ENCODE data around the gene ALKBH7. TPM values are rescaled to one million over a fixed set of nuclear protein-coding genes. Genes with fewer than 3 reads are reported as not detected.
"Not testable (repeated sequence)": the region's sequence is repeated elsewhere in the genome, so short reads cannot be mapped to it uniquely, and the experiment has no call there.

The ALKBH7 gene, protein sequence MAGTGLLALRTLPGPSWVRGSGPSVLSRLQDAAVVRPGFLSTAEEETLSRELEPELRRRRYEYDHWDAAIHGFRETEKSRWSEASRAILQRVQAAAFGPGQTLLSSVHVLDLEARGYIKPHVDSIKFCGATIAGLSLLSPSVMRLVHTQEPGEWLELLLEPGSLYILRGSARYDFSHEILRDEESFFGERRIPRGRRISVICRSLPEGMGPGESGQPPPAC
- total RNA-seq (2014; rRNA removed; shearing (Covaris generic)), result 52.4 and 61.2 TPM in 2 replicates

DNA sequence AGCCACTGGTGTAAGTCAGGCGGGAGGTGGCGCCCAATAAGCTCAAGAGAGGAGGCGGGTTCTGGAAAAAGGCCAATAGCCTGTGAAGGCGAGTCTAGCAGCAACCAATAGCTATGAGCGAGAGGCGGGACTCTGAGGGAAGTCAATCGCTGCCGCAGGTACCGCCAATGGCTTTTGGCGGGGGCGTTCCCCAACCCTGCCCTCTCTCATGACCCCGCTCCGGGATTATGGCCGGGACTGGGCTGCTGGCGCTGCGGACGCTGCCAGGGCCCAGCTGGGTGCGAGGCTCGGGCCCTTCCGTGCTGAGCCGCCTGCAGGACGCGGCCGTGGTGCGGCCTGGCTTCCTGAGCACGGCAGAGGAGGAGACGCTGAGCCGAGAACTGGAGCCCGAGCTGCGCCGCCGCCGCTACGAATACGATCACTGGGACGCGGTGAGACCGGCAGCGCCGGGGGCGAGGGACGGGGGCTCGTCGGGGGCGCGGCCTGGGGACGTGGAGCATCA is at the start of gene ALKBH7:
ALKBH7 (plus strand) TSS at position 201 of the 502 bp plus-strand sequence; CDS start at position 228, 27 bp downstream.
- peak; percentile 98 for DNase-seq (ENCODE audit: low spot score)

- no peak for DNase-seq (ENCODE audit: low spot score)
Measured at GRCh38 chr19:6324757-6325156, 47.8 kb upstream of the ALKBH7 start.

- DNase-seq (ENCODE audit: low spot score), result no peak
Measured at GRCh38 chr19:6325614-6326013, 47.0 kb upstream of the ALKBH7 start.

DNA sequence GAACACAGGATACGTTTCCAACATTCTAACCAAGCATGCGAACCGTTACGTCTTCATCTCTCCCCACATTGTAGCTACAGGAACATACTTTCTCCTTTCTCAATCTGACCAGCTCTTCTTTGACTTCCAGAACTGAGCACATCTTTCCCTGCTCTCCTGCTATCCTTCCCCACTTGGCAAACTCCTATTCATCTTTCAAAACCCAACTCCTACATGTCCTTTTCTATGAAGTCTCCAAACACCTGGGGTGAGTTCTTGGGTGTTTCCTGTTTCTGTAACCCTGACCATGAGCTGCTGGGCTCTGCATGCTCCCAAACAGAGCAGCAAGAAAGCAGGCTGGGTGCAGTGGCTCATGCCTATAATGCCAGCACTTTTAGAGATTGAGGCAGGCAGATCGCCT is 45.8 kb upstream of the ALKBH7 start:
- no peak for DNase-seq (ENCODE audit: low spot score)

DNA sequence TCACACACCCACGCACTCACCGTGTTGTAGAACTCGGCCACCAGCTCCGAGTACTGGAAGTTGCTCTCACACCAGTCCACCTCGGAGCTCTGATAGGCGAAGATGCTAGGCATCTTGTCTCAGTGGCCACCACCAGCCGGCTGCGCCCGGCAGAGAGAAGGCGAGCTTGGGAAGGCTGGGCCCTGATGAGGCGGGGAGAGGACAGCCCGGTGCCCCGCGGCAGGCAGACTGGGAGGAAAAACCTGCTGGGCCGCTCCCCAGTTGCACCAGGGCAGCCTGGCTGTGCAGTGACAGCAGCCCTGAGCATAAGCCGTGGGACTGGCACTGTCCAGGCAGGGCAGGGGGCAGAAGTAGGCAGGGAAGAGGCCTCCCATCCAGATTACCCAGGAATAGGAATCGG is 39.2 kb upstream of the ALKBH7 start, which contains the start of gene ACER1:
ACER1 (minus strand) TSS at position 174 of the 400 bp plus-strand sequence; CDS start at position 113, 61 bp downstream.
- no peak for DNase-seq (ENCODE audit: low spot score)

GRCh38 chr19:6334490-6335285 is 37.9 kb upstream of the ALKBH7 start:
- no peak for DNase-seq (ENCODE audit: low spot score)

GRCh38 chr19:6340493-6341201 is 31.9 kb upstream of the ALKBH7 start:
- DNase-seq (ENCODE audit: low spot score), result no peak

GRCh38 chr19:6343462-6343861 is 29.1 kb upstream of the ALKBH7 start:
- DNase-seq (ENCODE audit: low spot score), result no peak

DNA sequence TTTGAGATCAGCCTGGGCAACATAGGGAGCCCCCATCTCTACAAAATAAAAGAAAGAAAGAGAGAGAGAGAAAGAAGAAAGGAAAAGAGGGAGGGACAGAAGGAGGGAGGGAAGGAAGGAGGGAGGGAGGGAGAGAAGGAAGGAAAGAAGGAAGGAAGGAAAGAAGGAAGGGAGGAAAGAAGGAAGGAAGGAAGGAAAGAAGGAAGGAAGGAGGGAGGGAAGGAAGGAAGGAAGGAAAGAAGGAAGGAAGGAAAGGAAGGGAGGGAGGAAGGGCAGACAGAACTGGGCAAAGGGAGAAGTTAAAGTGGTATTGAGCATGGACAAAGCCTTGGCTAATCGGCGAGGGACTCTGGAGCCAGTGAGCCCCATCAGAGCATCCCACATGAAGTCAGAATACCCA is 23.3 kb upstream of the ALKBH7 start:
- not testable (repeated sequence) for DNase-seq (ENCODE audit: low spot score)

- DNase-seq (ENCODE audit: low spot score), result no peak
Measured at GRCh38 chr19:6350688-6351087, 21.9 kb upstream of the ALKBH7 start.

DNA sequence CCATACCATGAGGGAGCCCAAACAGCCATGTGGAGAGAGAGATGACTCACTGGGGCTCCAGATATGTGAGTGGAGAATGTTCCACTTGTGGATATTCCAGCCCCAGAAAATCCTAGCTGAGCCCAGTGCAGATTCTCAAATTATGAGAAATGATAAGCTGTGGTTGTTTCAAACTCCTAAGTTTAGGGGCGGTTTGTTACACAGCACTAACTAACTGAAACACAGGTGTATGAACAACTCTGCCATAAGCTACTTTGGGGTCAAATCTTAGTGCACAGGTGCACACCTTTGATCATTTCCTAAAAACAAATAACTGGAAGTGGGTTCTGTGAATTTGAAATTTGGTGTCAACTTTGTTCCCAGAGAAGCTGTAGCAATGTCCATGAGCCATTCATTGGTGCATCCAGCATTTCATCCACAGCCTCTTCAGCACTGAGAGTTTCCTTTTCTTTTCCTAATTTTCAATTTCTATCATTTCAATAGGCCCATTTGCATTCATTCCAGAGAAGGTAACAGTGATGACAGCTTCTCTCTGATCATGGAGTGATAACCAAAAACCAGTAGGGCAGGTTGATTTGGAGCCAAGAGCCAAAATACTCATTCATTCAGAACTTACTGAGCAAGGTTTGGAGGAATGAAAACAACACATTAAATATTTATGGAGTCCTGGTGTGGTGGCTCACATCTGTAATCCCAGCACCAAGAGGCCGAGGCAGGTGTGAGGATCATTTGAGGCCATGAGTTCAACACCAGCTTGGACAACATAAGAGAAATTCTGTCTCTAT is 20.0 kb upstream of the ALKBH7 start:
- DNase-seq (ENCODE audit: low spot score), result no peak

DNA sequence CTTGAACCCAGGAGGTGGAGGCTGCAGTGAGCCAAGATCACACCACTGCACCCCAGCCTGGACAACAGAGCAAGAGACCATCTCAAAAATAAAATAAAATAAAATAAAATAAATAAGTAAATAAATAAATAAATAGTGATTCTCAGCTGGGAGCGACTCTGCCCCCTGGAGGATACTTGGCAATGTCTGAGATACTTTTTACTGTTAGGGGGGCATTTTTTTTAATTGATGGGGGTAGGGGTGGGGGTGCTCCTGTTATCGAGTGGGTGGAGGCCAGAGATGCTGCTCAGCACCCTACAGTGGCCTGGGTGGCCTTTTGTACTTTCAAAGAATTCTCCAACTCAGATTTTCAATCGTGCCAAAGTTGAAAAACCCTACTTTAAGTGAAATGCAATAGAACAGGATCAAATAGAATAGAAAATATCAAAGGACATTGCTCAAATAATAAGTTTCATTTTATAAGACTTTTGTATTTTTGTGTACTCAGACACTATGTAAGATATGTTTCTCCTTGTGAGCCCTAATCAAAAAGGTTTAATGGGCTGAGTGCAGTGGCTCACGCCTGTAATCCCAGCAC is 18.4 kb upstream of the ALKBH7 start:
- DNase-seq (ENCODE audit: low spot score), result no peak

DNA sequence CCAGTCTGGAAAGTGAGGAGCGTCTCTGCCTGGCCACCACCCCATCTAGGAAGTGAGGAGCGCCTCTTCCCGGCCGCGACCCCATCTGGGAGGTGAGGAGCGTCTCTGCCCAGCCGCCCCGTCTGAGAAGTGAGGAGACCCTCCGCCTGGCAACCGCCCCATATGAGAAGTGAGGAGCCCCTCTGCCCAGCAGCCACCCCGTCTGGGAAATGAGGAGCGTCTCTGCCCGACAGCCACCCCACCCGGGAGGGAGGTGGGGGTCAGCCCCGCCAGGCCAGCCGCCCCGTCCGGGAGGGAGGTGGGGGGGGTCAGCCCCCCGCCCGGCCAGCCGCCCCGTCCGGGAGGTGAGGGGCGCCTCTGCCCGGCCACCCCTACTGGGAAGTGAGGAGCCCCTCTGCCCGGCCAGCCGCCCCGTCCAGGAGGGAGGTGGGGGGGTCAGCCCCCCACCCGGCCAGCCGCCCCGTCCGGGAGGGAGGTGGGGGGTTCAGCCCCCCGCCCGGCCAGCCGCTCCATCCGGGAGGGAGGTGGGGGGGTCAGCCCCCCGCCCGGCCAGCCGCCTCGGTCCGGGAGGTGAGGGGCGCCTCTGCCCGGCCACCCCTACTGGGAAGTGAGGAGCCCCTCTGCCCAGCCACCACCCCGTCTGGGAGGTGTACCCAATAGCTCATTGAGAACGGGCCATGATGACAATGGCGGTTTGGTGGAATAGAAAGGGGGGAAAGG is 17.1 kb upstream of the ALKBH7 start:
- not testable (repeated sequence) for DNase-seq (ENCODE audit: low spot score)

GRCh38 chr19:6357174-6357573 is 15.4 kb upstream of the ALKBH7 start:
- DNase-seq (ENCODE audit: low spot score), result no peak

- no peak for DNase-seq (ENCODE audit: low spot score)
Measured at GRCh38 chr19:6358003-6358402, 14.6 kb upstream of the ALKBH7 start.

DNA sequence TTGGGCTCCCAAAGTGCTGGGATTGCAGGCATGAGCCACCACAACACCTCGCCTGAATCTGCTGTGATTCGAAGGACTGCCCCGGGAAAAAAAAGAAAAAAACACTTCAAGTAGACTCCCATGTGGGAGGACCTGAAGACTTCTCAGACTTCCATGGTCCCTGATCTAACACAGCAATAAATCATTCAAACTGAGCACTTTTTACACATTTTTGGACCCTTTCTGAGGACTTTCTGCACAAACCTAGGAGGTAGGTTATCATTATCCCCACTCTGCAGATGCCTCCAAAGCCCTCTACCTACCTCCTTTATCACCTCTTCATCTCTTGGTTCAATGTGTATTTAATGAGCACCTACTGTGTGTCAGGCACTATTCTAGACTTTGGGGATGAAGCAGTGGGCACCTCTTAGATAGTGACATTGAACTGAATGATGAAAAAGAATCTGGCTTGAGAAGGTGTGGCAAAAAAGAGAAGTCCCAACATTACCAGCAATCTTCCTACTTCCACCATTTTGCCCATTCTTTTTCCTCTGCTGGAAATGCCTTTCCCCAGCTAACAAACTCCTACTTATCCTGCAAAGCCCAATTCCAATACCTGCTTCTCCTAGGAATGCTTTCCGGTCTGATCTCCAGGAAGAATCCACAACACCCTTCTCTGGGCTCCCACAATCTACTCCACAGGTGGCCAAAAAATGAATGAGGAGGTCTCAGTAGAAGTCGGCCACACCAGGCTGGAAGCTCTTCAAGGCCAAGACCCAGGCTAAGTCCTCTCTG is 12.8 kb upstream of the ALKBH7 start:
- no peak for DNase-seq (ENCODE audit: low spot score)

- DNase-seq (ENCODE audit: low spot score), result not testable (repeated sequence)
Measured at GRCh38 chr19:6360445-6360844, 12.1 kb upstream of the ALKBH7 start.

GRCh38 chr19:6360857-6361216 is 11.8 kb upstream of the ALKBH7 start:
- not testable (repeated sequence) for DNase-seq (ENCODE audit: low spot score)

DNA sequence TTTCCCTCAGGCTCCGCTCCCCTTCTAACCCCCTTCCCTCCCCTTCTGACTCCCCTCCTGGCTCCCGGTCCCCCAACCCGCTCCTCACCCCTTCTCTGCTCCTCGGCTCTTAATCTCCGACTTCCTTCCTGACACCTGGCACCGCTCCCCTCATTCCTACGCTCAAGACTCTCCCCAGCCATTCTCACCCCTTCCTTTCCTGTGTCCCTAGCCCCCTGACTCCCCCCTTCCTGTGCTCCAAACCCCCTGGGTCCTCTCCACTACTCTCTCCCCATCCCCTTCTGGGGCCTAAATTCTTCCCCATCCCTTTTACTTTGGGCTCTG is 10.6 kb upstream of the ALKBH7 start:
- no peak for DNase-seq (ENCODE audit: low spot score)

- no peak for DNase-seq (ENCODE audit: low spot score)
Measured at GRCh38 chr19:6362351-6362801, 10.2 kb upstream of the ALKBH7 start.
